SIG-M5 treated with dmso at 0.1 percent for 504 hours (cell line): ENCODE measurements around the gene SYK.

Experiments
- DNase-seq: peaks from one replicate; lab custom pipeline; 2025; ENCODE audit not compliant: unreplicated experiment; lab: John Stamatoyannopoulos, UW

Gene SYK

GRCh38 chr9:90933468-90933867 is 131.8 kb downstream of the SYK start:
- no peak for DNase-seq

- DNase-seq, result no peak
These were observed 137.7 kb downstream of the SYK start for GRCh38 chr9:90939351-90939750.

- no peak for DNase-seq
These were observed 138.7 kb downstream of the SYK start for GRCh38 chr9:90940280-90940679.

- no peak for DNase-seq
These were observed 140.0 kb downstream of the SYK start for GRCh38 chr9:90941661-90942060.

- DNase-seq, result no peak
These were observed 140.9 kb downstream of the SYK start for GRCh38 chr9:90942555-90942954.

GRCh38 chr9:90943341-90943740 is 141.7 kb downstream of the SYK start:
- DNase-seq, result no peak

GRCh38 chr9:90945336-90945735 is 143.7 kb downstream of the SYK start:
- DNase-seq, result no peak

- DNase-seq, result peak; percentile 24
These were observed 145.4 kb downstream of the SYK start for GRCh38 chr9:90946982-90947381.
